H1 (cell line): ENCODE measurements around the gene RABGGTA. TPM values are rescaled to one million over a fixed set of nuclear protein-coding genes. Genes with fewer than 3 reads are reported as not detected.

Experiments used
- CBX5 ChIP-seq: fragments of 300-800, 300-1000 bp; sonication (generic); IDR thresholded peaks from 2 replicates; pipeline ENCODE4 v1.7.1; 2016; ENCODE audit warnings: antibody characterized with exemption, low read length, low read depth
- RAD21 ChIP-seq, 2 experiments: IDR thresholded peaks in 1 of 2; conservative IDR thresholded peaks in 1 of 2; 2 replicates each; pipeline ENCODE4 v1.6.1; 2011; ENCODE audit warnings: low read depth in 2 of 2, low read length in 2 of 2, improper control_type of control experiment in 1 of 2, inconsistent platforms in 1 of 2, mild to moderate bottlenecking in 1 of 2, moderate library complexity in 1 of 2
- RFX5 ChIP-seq: IDR thresholded peaks from 2 replicates; pipeline ENCODE4 v1.6.1; 2011; ENCODE audit warnings: low read depth, low read length, improper control_type of control experiment, borderline replicate concordance
- TAF1 ChIP-seq: IDR thresholded peaks from 2 replicates; pipeline ENCODE4 v1.6.1; 2011; ENCODE audit warnings: mild to moderate bottlenecking, low read depth, low read length
- polyA plus RNA-seq, 7 experiments: library from polyadenylated mRNA; depleted of rRNA in 3 of 7; stranded (reverse) in 5 of 7; unstranded in 2 of 7; fragments of >200 nt in 5 of 7; fragments of 200-250 nt in 2 of 7; gene quantifications; 1 replicate in 5 of 7; 2 replicates in 1 of 7; 4 replicates in 1 of 7; pipeline versions ENCODE4 v1.2.1 to v1.2.3, GENCODE V29; 2011 to 2013; ENCODE audit warnings: missing spikeins in 2 of 7, mixed read lengths in 2 of 7
- total RNA-seq: library from RNA; stranded (reverse); fragmentation: NEBNext Ultra II Directional; extraction: Animal tissue kit (Norgen Biotek cat#: 25700); gene quantifications from 2 replicates; pipeline ENCODE4 v1.2.1, GENCODE V29; 2021

Gene RABGGTA
- total and polyA plus RNA-seq, 2 of the 8 experiments (the other 6 are each of a cell fraction or from before 2014, with no cell fraction given), result 16.0 to 49.8 TPM

GRCh38 chr14:24310265-24310645 is 38.9 kb upstream of the RABGGTA start (continued):
- no peak for TF ChIP-seq RFX5
- no peak for TF ChIP-seq TAF1
- TF ChIP-seq CBX5, result no peak
- no peak for TF ChIP-seq RAD21 (IDR thresholded peaks at IDR 0.05 in 1 of 2, conservative IDR thresholded peaks at IDR 0.05 in 1 of 2; ENCODE audit: low read depth in 2 of 2, low read length in 2 of 2)
- TF ChIP-seq, all 59 proteins: peak for 0
